ENCODE measurements around the gene IZUMO1R.
"Not testable (repeated sequence)": the region's sequence is repeated elsewhere in the genome, so short reads cannot be mapped to it uniquely, and the experiment has no call there.

The IZUMO1R gene

GRCh38 chr11:94326947-94327346 lies 22.6 kb downstream of the IZUMO1R start:
- DNase-seq (ENCODE audit: low read depth): no peak

- DNase-seq (ENCODE audit: low read depth): no peak
Observed at GRCh38 chr11:94328587-94329080, 24.3 kb downstream of the IZUMO1R start.

- DNase-seq (ENCODE audit: low read depth): no peak
Observed at GRCh38 chr11:94329501-94329900, 25.1 kb downstream of the IZUMO1R start.

- DNase-seq (ENCODE audit: low read depth): no peak
Observed at GRCh38 chr11:94330789-94331188, 26.4 kb downstream of the IZUMO1R start.

GRCh38 chr11:94332814-94333213 lies 28.4 kb downstream of the IZUMO1R start:
- DNase-seq (ENCODE audit: low read depth): no peak

GRCh38 chr11:94336033-94336432 lies 31.7 kb downstream of the IZUMO1R start:
- no peak for DNase-seq (ENCODE audit: low read depth)

GRCh38 chr11:94338651-94339050 lies 34.3 kb downstream of the IZUMO1R start:
- no peak for DNase-seq (ENCODE audit: low read depth)

GRCh38 chr11:94342250-94342649 lies 37.9 kb downstream of the IZUMO1R start:
- DNase-seq (ENCODE audit: low read depth): no peak

- DNase-seq (ENCODE audit: low read depth): no peak
Observed at GRCh38 chr11:94343495-94343894, 39.1 kb downstream of the IZUMO1R start.

GRCh38 chr11:94346311-94346710 lies 41.9 kb downstream of the IZUMO1R start:
- not testable (repeated sequence) for DNase-seq (ENCODE audit: low read depth)

- not testable (repeated sequence) for DNase-seq (ENCODE audit: low read depth)
Observed at GRCh38 chr11:94350850-94351563, 46.6 kb downstream of the IZUMO1R start.

Data from activated T-cell treated with anti-CD3 and anti-CD28 coated beads for 48 hours (primary cell).